Measurements from ENCODE around the gene ING1.
A peak's percentile ranks its signal among the peaks of the same experiment; 100 is the strongest.

Gene ING1

DNA sequence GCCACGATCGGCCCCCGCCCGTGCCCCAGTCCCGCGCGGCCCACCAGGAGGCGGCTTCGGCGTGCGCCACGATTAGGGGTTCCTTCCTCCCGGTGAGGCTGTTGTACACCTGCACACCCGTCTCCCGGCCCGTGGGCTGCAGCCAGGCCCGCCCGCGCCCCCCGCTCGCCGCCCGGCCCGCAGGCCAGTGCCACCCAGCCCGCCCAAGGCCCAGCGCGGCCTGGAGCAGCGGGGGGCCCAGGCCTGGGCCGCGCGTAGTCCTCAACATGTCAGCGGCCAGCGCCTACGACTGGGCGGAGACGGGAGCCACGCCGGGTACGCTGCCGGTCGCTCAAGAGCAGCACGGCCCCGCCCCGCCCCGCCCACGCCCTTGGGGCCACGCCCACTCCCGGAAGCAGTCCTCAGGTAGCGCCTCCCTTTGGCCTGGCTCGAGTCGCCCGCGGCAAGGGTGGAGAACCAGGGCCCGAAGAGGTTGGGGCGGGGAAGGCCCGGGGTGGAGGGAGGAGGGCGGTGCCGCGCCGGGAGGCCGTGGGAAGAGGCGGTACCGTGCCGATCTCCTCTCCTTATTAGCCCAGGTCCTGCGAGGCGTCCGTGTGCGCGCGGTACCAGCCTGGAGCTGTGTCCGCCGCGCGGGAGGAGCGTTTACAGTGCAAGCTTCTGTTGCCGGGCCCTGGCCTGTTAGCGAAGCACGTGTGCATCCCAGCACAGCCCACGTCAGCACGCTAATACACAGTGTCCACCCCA is 7.5 kb upstream of the ING1 start, which contains the start of gene CARS2:
Gene CARS2, minus strand, starts transcription at position 291 of the 744 bp plus-strand sequence. Its CDS starts 23 bp downstream, at position 268.
- Histone ChIP-seq H3K27ac (peak within 1 kb of the TSS; percentile 82 to 86), H3K4me3 (peak within 1 kb of the TSS; percentile 71 to 89), H3K9me3 (no peaks in the 10 kb centered on the region), H3K27me3 (no peaks in the 10 kb centered on the region), H3K36me3 (peaks cover 5 to 17% (median 6%) of the 10 kb centered on the region in 3 donors), H3K4me1 (peaks cover 0 to 45% (median 36%) of the 10 kb centered on the region in 4 donors)
- TF ChIP-seq, protein P1, sequence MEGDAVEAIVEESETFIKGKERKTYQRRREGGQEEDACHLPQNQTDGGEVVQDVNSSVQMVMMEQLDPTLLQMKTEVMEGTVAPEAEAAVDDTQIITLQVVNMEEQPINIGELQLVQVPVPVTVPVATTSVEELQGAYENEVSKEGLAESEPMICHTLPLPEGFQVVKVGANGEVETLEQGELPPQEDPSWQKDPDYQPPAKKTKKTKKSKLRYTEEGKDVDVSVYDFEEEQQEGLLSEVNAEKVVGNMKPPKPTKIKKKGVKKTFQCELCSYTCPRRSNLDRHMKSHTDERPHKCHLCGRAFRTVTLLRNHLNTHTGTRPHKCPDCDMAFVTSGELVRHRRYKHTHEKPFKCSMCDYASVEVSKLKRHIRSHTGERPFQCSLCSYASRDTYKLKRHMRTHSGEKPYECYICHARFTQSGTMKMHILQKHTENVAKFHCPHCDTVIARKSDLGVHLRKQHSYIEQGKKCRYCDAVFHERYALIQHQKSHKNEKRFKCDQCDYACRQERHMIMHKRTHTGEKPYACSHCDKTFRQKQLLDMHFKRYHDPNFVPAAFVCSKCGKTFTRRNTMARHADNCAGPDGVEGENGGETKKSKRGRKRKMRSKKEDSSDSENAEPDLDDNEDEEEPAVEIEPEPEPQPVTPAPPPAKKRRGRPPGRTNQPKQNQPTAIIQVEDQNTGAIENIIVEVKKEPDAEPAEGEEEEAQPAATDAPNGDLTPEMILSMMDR (IDR thresholded peaks at IDR 0.05): peak in 1 of 2 experiments; percentile 28
- DNase-seq: peak; percentile 96 to 99
- intact Hi-C loops (cut with DNase I; ENCODE audit: low total_unique reads): no loop called here

DNA sequence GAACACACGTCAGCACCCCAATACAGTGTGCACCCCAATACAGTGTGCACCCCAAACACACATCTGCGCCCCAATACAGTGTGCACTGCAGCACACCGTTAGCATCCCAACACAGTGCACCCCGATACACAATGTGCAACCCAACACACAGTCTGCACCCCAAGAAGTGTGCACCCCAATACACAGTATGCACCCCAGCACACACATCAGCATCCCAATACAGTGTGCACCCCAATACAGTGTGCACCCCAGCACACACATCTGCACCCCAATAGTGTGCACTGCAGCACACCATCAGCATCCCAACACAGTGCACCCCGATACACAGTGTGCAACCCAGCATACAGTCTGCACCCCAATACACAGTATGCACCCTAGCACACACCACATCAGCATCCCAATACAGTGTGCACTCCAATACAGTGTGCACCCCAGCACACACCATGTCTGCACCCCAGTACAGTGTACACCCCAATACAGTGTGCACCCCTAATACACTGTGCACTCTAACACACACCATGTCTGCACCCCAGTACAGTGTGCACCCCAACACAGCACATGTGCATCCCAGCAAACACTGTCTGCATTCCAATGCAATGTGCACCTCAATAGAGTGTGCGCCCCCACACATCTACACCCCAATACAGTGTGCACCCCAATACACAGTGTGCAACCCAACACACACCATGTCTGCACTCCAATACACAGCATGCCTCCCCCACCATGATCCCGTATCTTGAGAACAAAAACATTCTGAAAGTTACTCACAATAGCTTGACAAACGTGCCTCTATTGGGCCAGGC is 6.7 kb upstream of the ING1 start:
- no peak for DNase-seq
- no peaks in the 10 kb centered on the region for H3K9me3 ChIP-seq
- intact Hi-C loops (cut with DNase I; ENCODE audit: low total_unique reads): no loop called here
- no peaks in the 10 kb centered on the region for H3K27me3 ChIP-seq
- H3K36me3 ChIP-seq: peaks cover 0 to 13% (median 0%) of the 10 kb centered on the region in 3 donors
- peak overlapping the region; percentile 71 to 89 for H3K4me3 ChIP-seq
- peak overlapping the region; percentile 70 to 86 for H3K27ac ChIP-seq
- H3K4me1 ChIP-seq: peaks cover 0 to 52% (median 43%) of the 10 kb centered on the region in 4 donors
- TF ChIP-seq, protein P1 (IDR thresholded peaks at IDR 0.05): no peak

DNA sequence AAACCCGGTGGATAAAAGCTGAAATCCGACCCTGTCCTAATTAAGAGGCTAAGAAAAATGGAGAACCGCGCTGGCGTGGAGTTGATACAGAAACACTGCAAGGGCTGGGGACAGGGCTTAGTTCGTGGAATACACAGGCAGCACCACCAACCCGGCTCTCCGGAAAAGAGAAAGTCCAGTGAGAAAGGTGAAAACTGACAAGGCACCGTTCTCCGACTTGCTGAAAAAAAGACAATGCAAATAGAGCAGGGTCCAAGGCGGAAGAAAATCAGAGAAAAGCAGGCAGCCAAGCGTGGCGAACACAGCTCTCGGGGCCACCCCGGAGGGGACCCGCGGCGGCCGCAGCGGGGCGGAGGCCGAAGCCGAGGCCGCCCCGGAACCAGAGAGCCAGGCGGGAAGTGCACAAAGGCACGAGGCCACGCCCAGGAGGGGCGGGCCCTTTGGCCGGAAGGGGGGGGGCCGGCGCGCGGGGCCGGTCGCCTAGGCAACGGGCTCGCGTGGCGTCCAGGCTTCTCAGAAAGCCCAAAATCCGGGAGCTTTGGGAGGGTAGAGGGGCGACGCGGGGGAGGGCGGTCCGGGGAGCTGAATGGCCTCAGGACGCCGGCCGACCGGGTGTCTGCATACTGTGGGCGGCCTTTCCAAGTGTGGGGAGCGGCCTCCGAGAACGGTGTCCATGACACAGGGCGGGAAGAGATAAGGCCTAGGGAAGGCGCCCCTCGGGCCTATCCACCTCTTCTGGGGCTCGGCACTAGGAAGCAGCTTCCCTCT is 1.2 kb upstream of the ING1 start:
- intact Hi-C loops (cut with DNase I; ENCODE audit: low total_unique reads): loop anchor here (10.0 kb wide), 2 partner anchors 163 to 497 kb away; no protein-coding TSS in a partner anchor
- Histone ChIP-seq H3K4me3 (peak overlapping the region; percentile 92 to 98), H3K27ac (peak overlapping the region; percentile 99), H3K4me1 (peaks cover 0 to 18% (median 16%) of the 10 kb centered on the region in 4 donors), H3K36me3 (no peaks in the 10 kb centered on the region), H3K27me3 (no peaks in the 10 kb centered on the region), H3K9me3 (no peaks in the 10 kb centered on the region)
- TF ChIP-seq, protein P1 (IDR thresholded peaks at IDR 0.05): no peak
- DNase-seq: peak; percentile 79 to 94

DNA sequence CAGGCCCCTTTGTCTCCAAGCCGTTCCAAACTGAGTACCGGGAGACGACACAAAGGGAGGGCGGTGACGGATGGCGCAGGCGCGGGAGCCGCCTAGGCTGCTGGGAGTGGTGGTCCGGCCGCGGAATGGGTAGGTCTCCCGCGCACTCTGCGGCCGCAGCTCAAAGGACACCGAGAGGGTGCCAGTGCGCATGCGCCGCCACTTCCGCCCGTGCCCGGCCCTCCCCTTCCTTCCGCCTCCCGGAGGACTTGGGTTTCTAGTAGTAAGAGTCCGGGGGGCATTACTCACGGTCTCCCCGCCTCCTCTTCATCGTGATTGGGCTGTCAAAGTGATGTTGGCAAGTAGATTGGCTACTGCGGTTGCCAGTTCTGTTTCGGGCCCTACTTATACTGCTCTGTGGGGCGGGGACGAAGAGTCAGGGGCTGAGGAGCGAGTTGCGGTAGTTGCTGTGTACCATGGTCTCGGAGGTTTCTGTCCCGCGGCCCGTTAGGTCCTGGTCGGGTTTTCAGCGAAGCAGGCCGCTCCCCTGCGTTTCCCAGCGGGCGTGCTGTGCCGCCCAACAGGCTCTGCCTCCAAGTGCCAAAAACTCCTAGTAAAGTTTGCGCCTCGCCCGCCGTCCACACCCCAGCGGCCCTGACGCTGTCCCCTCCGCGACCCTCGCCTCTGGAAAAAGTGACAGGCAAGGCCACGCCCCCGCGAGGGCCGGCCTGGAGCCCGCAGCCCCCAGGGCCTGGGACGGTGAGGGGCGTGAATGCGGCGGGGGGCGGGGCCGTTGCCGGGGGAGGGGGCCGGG is 455 bp upstream of the ING1 start:
- Histone ChIP-seq H3K27me3 (no peaks in the 10 kb centered on the region), H3K4me1 (peaks cover 0 to 25% (median 23%) of the 10 kb centered on the region in 4 donors), H3K9me3 (no peaks in the 10 kb centered on the region), H3K27ac (peak overlapping the region; percentile 99), H3K4me3 (peak overlapping the region; percentile 92 to 98), H3K36me3 (no peaks in the 10 kb centered on the region)
- intact Hi-C loops (cut with DNase I; ENCODE audit: low total_unique reads): loop anchor here (10.0 kb wide), 2 partner anchors 162 to 498 kb away; no protein-coding TSS in a partner anchor
- peak; percentile 100 for DNase-seq
- TF ChIP-seq, protein P1 (IDR thresholded peaks at IDR 0.05): peak in 1 of 2 experiments; percentile 33

All from tibial artery (tissue), 4 donors.